ENCODE data around the gene BRCA1.
"Not testable (repeated sequence)": the region's sequence is repeated elsewhere in the genome, so short reads cannot be mapped to it uniquely, and the experiment has no call there.

BRCA1 gene

GRCh38 chr17:43155666-43156065 lies 30.5 kb upstream of the BRCA1 start:
- DNase-seq (ENCODE audit: extremely low read depth, low read depth) = no peak
- no peak for TF ChIP-seq CTCF (IDR thresholded peaks at IDR 0.05; ENCODE audit: low read depth, low read length, missing control alignments)
- no peak overlapping the region for H3K4me3 ChIP-seq (replicated peaks; ENCODE audit: low read depth, low read length)

- not testable (repeated sequence) for DNase-seq (ENCODE audit: extremely low read depth, low read depth); H3K4me3 ChIP-seq (replicated peaks; ENCODE audit: low read depth, low read length)
These were observed 28.2 kb upstream of the BRCA1 start for GRCh38 chr17:43153197-43153835.

- no peak for DNase-seq (ENCODE audit: extremely low read depth, low read depth)
- TF ChIP-seq CTCF (IDR thresholded peaks at IDR 0.05; ENCODE audit: low read depth, low read length, missing control alignments) = no peak
- no peak overlapping the region for H3K4me3 ChIP-seq (replicated peaks; ENCODE audit: low read depth, low read length)
These were observed 26.8 kb upstream of the BRCA1 start for GRCh38 chr17:43151880-43152456.

GRCh38 chr17:43146649-43147048 lies 21.5 kb upstream of the BRCA1 start:
- TF ChIP-seq CTCF (IDR thresholded peaks at IDR 0.05; ENCODE audit: low read depth, low read length, missing control alignments) = no peak
- no peak for DNase-seq (ENCODE audit: extremely low read depth, low read depth)
- no peak overlapping the region for H3K4me3 ChIP-seq (replicated peaks; ENCODE audit: low read depth, low read length)

GRCh38 chr17:43143201-43143600 lies 18.0 kb upstream of the BRCA1 start:
- no peak for DNase-seq (ENCODE audit: extremely low read depth, low read depth)
- no peak overlapping the region for H3K4me3 ChIP-seq (replicated peaks; ENCODE audit: low read depth, low read length)
- TF ChIP-seq CTCF (IDR thresholded peaks at IDR 0.05; ENCODE audit: low read depth, low read length, missing control alignments) = no peak

GRCh38 chr17:43142153-43142552 lies 17.0 kb upstream of the BRCA1 start:
- no peak for TF ChIP-seq CTCF (IDR thresholded peaks at IDR 0.05; ENCODE audit: low read depth, low read length, missing control alignments)
- no peak for DNase-seq (ENCODE audit: extremely low read depth, low read depth)
- H3K4me3 ChIP-seq (replicated peaks; ENCODE audit: low read depth, low read length) = no peak overlapping the region

- H3K4me3 ChIP-seq (replicated peaks; ENCODE audit: low read depth, low read length) = no peak overlapping the region
- no peak for DNase-seq (ENCODE audit: extremely low read depth, low read depth)
- TF ChIP-seq CTCF (IDR thresholded peaks at IDR 0.05; ENCODE audit: low read depth, low read length, missing control alignments) = no peak
These were observed 15.5 kb upstream of the BRCA1 start for GRCh38 chr17:43140396-43141332.

GRCh38 chr17:43138531-43138930 lies 13.4 kb upstream of the BRCA1 start:
- not testable (repeated sequence) for DNase-seq (ENCODE audit: extremely low read depth, low read depth); H3K4me3 ChIP-seq (replicated peaks; ENCODE audit: low read depth, low read length)

GRCh38 chr17:43136574-43136973 lies 11.4 kb upstream of the BRCA1 start:
- H3K4me3 ChIP-seq (replicated peaks; ENCODE audit: low read depth, low read length); DNase-seq (ENCODE audit: extremely low read depth, low read depth): not testable (repeated sequence)
